PFSK-1 (cell line): ENCODE measurements around the gene MEX3B. TPM values are rescaled to one million over a fixed set of nuclear protein-coding genes. Genes with fewer than 3 reads are reported as not detected.

ENCODE experiments used
- FOXP2 ChIP-seq: optimal IDR thresholded peaks from 2 replicates; pipeline ENCODE3; 2011; ENCODE audit warnings: borderline replicate concordance, control low read depth, inconsistent platforms; ENCODE audit not compliant: insufficient read depth; ENCODE audit errors: extremely low read length, extremely low read depth
- POLR2AphosphoS5 ChIP-seq: IDR thresholded peaks from 2 replicates; pipeline ENCODE4 v1.6.1; 2012; ENCODE audit warnings: low read depth, mild to moderate bottlenecking, control low read depth, low read length, moderate library complexity
- SIN3A ChIP-seq: IDR thresholded peaks from 2 replicates; pipeline ENCODE4 v1.6.1; 2012; ENCODE audit warnings: mild to moderate bottlenecking, low read length, moderate library complexity, borderline replicate concordance; ENCODE audit not compliant: insufficient read depth
- TAF1 ChIP-seq: IDR thresholded peaks from 2 replicates; pipeline ENCODE4 v1.6.1; 2012; ENCODE audit warnings: low read length, control low read depth, borderline replicate concordance; ENCODE audit not compliant: insufficient read depth
- polyA plus RNA-seq: library from polyadenylated mRNA; unstranded; fragments of >200 nt; gene quantifications from one replicate; pipeline ENCODE4 v1.2.1, GENCODE V29; 2012; ENCODE audit warnings: low read depth, missing spikeins; ENCODE audit not compliant: insufficient read length
- TF ChIP-seq, protein P1 (sequence below), 2 experiments: IDR thresholded peaks; 2 replicates each; pipeline versions ENCODE4 v1.6.1 to v1.8.0; 2011 to 2012; ENCODE audit warnings: low read depth in 2 of 2, low read length in 2 of 2, control low read depth in 1 of 2, inconsistent platforms in 1 of 2, mild to moderate bottlenecking in 1 of 2, moderate library complexity in 1 of 2; ENCODE audit not compliant: insufficient read depth in 1 of 2

MEX3B gene
- polyA plus RNA-seq, result 13.1 TPM

DNA sequence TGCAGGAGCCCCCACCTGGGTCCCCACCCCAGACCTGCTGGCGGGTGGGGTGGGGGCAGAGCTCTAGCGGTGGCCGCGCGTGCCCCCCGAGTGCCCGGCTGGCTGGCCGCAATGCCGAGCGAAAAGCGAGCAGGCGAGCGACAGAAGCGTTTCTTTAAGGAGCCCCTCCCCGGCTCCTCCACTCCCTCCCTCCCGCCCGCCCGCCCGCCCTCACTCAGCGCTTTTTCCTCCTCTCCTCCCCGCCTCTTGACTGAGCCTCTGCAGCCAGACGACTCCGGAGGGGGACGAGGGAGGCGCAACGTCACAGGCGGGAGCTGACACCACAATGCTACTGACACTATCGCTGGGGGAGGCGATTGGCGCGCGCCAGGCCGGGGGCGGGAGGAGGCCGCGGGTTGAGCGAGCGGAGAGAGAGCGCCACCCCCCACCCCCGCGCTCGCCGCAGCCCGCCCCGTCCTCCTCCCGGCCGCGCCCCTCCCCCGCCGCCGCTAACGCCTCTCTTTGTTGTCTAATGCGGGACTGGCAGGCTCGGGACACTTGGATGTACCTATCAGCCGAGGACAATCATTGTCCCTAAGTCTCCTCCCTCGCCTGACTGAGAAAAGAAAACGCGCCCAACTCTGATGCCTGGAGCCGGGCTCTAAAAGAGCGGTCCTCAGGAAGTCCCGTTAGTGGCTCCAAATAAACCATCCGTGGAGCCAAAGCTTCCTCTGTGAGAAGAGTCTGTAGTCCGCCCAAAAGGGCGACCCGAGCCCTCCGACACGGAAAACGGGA lies at the start of gene MEX3B:
Gene MEX3B, minus strand, starts transcription at position 127 of the 774 bp plus-strand sequence. CDS start 313 bp downstream, outside the sequence.
- TF ChIP-seq FOXP2 (peak; percentile 94), SIN3A (peak; percentile 19; the same call in 1 of the 2 replicates), POLR2AphosphoS5 (peak; percentile 48; the same call in 1 of the 2 replicates), TAF1 (no peak; the same call in 1 of the 2 replicates)
- TF ChIP-seq, protein P1, sequence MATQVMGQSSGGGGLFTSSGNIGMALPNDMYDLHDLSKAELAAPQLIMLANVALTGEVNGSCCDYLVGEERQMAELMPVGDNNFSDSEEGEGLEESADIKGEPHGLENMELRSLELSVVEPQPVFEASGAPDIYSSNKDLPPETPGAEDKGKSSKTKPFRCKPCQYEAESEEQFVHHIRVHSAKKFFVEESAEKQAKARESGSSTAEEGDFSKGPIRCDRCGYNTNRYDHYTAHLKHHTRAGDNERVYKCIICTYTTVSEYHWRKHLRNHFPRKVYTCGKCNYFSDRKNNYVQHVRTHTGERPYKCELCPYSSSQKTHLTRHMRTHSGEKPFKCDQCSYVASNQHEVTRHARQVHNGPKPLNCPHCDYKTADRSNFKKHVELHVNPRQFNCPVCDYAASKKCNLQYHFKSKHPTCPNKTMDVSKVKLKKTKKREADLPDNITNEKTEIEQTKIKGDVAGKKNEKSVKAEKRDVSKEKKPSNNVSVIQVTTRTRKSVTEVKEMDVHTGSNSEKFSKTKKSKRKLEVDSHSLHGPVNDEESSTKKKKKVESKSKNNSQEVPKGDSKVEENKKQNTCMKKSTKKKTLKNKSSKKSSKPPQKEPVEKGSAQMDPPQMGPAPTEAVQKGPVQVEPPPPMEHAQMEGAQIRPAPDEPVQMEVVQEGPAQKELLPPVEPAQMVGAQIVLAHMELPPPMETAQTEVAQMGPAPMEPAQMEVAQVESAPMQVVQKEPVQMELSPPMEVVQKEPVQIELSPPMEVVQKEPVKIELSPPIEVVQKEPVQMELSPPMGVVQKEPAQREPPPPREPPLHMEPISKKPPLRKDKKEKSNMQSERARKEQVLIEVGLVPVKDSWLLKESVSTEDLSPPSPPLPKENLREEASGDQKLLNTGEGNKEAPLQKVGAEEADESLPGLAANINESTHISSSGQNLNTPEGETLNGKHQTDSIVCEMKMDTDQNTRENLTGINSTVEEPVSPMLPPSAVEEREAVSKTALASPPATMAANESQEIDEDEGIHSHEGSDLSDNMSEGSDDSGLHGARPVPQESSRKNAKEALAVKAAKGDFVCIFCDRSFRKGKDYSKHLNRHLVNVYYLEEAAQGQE (IDR thresholded peaks at IDR 0.05; ENCODE audit: insufficient read depth in 1 of 2, low read depth in 2 of 2, low read length in 2 of 2), result no peak

DNA sequence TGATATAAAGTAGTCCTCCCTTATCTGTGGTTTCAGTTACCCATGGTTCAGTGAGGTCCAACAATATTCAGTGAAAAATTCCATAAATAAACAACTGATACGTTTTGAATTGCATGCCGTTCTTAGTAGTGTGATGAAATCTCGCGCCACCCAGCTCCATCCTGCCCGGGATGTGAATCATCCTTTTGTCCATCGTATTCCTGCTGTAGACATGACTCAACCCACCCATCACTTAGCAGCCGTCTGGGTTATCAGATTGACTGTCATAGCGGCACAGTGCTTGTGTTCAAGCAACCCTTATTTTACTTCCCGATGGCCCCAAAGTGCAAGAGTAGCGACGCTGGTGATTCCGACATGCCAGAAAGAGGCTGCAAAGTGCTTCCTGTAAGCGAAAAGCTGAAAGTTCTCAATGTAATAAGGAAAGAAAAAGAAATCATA lies 48.0 kb upstream of the MEX3B start:
- no peak for TF ChIP-seq TAF1
- TF ChIP-seq SIN3A, result no peak
- TF ChIP-seq FOXP2, result peak; percentile 45
- TF ChIP-seq, protein P1 (IDR thresholded peaks at IDR 0.05; ENCODE audit: insufficient read depth in 1 of 2, low read depth in 2 of 2, low read length in 2 of 2), result peak in 1 of 2 experiments; percentile 43; a peak in 1 of 4 replicates
- TF ChIP-seq POLR2AphosphoS5, result peak; percentile 30; the same call in 1 of the 2 replicates

DNA sequence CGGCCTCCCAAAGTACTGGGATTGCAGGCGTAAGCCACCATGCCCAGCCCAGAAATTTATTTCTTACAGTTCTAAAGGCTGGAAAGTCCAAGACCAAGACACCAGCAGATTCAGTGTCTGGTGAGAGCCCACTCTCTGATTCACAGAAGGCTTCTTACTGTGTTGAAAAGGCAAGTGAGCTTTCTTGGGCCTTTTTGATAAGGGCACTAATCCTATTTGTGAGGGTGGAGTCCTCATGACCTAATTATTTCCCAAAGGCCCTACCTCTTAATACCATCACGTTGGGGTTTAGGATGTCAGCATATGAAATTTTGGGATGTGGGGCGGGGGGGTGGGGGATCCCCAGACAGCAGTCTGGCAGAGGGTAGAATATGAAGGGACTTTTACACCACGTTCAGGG lies 47.5 kb upstream of the MEX3B start:
- TF ChIP-seq FOXP2 (no peak), TAF1 (no peak), POLR2AphosphoS5 (no peak), SIN3A (no peak)
- TF ChIP-seq, protein P1 (IDR thresholded peaks at IDR 0.05; ENCODE audit: insufficient read depth in 1 of 2, low read depth in 2 of 2, low read length in 2 of 2), result no peak

DNA sequence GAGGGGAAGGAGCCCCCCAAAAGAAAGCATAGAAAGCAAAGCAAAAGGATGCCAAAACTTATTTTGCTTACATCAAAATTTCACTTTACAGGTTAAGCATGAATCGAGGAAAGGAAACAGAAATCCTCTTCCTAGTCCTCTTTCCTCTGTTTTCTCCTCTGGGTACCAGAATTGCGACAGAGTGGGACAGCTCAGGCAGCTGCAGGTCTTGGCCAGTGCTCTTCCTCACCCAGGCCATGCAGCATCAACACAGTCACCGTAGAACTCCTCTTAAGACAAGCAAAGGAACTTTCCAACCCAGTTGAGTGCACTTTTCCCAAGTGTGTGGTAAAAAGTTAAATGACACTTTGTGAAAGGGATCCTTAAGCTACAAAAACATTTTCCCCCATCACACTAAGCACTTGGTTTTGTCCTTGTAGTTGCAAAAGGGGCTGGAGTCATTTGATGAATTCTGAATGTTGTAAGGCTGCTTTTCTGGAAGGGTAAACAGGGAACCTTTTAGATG lies 45.9 kb upstream of the MEX3B start:
- no peak for TF ChIP-seq POLR2AphosphoS5

DNA sequence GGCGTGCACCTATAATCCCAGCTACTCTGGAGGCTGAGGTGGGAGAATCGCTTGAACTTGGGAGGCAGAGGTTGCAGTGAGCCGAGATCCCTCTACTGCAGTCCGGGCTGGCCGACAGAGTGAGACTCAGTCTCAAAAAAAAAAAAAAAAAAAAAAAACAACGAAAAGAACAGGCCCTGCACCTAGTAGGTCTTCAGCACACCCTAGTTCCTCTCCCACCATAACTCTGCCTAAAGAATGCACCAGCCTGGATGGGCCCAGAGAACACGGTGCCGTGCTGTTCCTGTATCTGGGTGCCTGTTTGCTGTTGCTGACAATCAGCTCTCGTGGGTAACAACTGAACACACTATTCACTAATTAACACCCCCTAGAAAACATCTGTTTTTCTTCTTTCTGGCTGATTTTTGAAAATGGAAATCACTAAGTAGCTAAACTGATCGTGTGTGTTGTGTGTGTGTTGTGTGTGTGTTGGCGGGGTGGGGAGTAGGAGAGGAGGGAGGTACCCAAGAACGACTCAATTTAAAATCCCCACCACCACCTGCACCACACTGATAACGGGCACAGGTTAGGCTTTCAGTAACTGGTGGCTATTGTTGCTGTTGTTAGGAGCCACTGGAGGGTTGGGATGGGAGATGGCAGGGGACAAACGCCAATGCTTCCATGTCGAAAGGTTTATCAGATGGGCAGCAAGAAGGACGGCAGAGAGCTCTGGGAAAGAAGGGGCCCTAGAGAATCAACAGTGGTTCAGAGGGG lies 40.6 kb upstream of the MEX3B start:
- no peak for TF ChIP-seq SIN3A
- TF ChIP-seq FOXP2, result no peak
